CD4-positive, alpha-beta T cell treated with Interleukin-6 for 4 hours (primary cell): ENCODE data around the gene CMTR1.
"Not testable (repeated sequence)": the region's sequence is repeated elsewhere in the genome, so short reads cannot be mapped to it uniquely, and the experiment has no call there.

Source experiments
- DNase-seq: peaks from one replicate; pipeline ENCODE4 v3.0.0-alpha.2; 2020; ENCODE audit warnings: mixed read lengths

CMTR1 gene

GRCh38 chr6:37438930-37439329, 5.9 kb downstream of the CMTR1 start:
- DNase-seq: no peak

- no peak for DNase-seq
Observed at GRCh38 chr6:37441651-37442050, 8.6 kb downstream of the CMTR1 start.

GRCh38 chr6:37442416-37443215, 9.6 kb downstream of the CMTR1 start:
- DNase-seq: no peak

GRCh38 chr6:37443216-37443542, 10.2 kb downstream of the CMTR1 start:
- DNase-seq: not testable (repeated sequence)

GRCh38 chr6:37449984-37450383, 17.0 kb downstream of the CMTR1 start:
- no peak for DNase-seq

- DNase-seq: no peak
Observed at GRCh38 chr6:37451441-37452193, 18.6 kb downstream of the CMTR1 start.

- no peak for DNase-seq
Observed at GRCh38 chr6:37452522-37452921, 19.5 kb downstream of the CMTR1 start.

GRCh38 chr6:37454420-37455140, 21.6 kb downstream of the CMTR1 start:
- DNase-seq: no peak

- no peak for DNase-seq
Observed at GRCh38 chr6:37456126-37456525, 23.1 kb downstream of the CMTR1 start.

GRCh38 chr6:37456816-37457560, 24.0 kb downstream of the CMTR1 start:
- DNase-seq: no peak

- DNase-seq: no peak
Observed at GRCh38 chr6:37459981-37460800, 27.2 kb downstream of the CMTR1 start.

GRCh38 chr6:37460805-37461204, 27.8 kb downstream of the CMTR1 start:
- DNase-seq: no peak

GRCh38 chr6:37463110-37463509, 30.1 kb downstream of the CMTR1 start:
- no peak for DNase-seq

GRCh38 chr6:37467718-37468117, 34.7 kb downstream of the CMTR1 start:
- no peak for DNase-seq

GRCh38 chr6:37473364-37474095, 40.5 kb downstream of the CMTR1 start:
- no peak for DNase-seq

- DNase-seq: no peak
Observed at GRCh38 chr6:37474316-37474715, 41.3 kb downstream of the CMTR1 start.

GRCh38 chr6:37477191-37477590, 44.2 kb downstream of the CMTR1 start:
- DNase-seq: no peak

- DNase-seq: no peak
Observed at GRCh38 chr6:37477656-37478435, 44.8 kb downstream of the CMTR1 start.

- DNase-seq: no peak
Observed at GRCh38 chr6:37478827-37479226, 45.8 kb downstream of the CMTR1 start.

GRCh38 chr6:37479266-37479854, 46.3 kb downstream of the CMTR1 start:
- no peak for DNase-seq
